SW480 (cell line): ENCODE measurements around the gene FAM24B.
"Not testable (repeated sequence)": the region's sequence is repeated elsewhere in the genome, so short reads cannot be mapped to it uniquely, and the experiment has no call there.

Experiments used
- DNase-seq: peaks from one replicate; pipeline ENCODE4 v3.0.0-alpha.2; 2016; ENCODE audit warnings: low spot score

The FAM24B gene

DNA sequence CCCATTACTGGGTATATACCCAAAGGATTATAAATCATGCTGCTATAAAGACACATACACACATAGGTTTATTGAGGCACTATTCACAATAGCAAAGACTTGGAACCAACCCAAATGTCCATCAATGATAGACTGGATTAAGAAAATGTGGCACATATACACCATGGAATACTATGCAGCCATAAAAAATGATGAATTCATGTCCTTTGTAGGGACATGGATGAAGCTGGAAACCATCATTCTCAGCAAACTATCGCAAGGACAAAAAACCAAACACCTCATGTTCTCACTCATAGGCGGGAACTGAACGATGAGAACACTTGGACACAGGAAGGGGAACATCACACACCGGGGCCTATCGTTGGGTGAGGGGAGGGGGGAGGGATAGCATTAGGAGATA lies 21.3 kb downstream of the FAM24B start:
- DNase-seq = not testable (repeated sequence)

DNA sequence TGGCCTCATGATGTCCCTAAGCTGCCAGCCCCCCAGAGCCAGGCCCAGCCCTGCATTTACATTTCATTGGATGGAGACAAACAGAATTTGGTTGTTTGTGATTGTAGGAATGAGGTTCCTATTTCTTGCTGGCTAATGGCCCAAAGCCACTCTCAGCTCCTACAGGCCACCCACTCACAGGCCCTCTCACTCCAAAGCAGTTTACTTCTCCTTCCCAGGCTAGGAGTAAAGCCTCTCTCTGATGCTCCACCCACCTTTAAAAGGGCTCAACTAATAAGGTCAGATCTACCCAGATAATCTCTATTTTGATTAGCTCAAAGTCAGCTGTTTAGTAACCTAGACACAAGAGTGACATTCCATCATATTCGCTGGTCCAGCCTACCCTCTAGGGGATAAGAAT lies 22.5 kb downstream of the FAM24B start:
- no peak for DNase-seq

GRCh38 chr10:122855745-122856144 lies 23.6 kb downstream of the FAM24B start:
- DNase-seq = no peak

DNA sequence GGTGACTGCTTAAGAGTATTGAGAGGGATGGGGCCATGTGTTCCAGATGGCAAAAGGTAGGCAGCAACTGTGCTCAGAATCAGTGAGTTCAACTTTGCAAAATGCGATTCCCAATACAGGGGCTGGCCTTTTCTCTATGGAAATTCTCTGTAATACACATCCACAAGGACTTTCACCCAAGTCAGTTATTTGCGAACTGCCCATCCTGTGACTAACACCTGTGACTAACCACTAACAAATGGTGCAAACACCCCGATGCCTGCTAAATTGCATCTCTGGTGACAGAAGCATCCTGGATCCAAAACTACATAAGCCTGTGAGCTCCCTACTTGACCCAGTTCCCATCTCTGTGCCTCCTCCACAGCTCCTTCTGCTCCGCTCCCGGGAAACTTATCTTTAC lies 24.7 kb downstream of the FAM24B start:
- no peak for DNase-seq

DNA sequence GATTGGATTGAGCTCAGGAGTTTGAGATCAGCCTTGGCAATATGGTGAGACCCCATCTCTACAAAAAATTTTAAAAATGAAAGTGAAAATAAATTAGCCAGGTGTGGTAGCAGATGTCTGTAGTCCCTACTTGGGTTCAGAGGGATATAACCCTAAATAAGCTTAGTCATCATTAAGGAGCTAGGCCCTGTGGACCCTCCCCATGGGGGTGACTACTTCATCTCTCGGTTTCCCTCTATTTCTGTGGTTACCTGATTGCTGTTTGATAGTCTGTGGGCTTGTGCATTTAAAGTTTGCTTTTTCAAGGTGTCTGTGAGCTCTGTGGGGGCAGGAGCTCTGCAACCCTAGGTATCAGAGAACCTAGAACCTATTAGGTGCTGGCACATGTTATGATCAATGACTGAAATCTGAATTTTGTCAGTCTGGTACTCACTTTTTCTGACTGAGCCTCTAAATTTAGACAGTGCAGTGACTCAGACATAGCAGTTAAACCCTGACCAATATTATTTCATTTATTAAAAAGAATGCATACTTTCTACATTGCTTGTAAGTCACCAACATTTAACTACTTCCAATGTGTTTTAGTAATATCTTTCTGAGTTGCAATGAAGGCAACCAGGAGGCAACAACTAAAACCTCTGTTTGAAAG lies 25.6 kb downstream of the FAM24B start:
- DNase-seq = no peak

DNA sequence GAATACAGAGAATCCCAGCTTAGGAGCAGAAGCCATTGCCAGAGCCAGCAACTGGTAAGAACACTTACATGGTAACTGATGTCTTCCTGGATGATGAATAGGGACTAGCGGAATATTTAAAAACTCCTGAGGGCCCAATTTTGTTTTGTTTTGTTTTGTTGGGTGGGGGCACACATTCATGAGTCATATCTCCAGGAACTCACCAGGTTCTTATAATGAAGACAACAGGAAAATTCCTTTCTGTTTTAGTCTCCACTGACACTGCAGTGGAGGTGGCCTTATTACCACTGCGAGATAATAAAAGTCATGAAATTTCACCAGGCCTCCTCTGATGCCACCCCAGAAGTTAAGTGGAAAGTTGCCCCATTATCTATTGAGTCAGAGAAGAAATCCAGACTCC lies 27.1 kb downstream of the FAM24B start:
- no peak for DNase-seq

DNA sequence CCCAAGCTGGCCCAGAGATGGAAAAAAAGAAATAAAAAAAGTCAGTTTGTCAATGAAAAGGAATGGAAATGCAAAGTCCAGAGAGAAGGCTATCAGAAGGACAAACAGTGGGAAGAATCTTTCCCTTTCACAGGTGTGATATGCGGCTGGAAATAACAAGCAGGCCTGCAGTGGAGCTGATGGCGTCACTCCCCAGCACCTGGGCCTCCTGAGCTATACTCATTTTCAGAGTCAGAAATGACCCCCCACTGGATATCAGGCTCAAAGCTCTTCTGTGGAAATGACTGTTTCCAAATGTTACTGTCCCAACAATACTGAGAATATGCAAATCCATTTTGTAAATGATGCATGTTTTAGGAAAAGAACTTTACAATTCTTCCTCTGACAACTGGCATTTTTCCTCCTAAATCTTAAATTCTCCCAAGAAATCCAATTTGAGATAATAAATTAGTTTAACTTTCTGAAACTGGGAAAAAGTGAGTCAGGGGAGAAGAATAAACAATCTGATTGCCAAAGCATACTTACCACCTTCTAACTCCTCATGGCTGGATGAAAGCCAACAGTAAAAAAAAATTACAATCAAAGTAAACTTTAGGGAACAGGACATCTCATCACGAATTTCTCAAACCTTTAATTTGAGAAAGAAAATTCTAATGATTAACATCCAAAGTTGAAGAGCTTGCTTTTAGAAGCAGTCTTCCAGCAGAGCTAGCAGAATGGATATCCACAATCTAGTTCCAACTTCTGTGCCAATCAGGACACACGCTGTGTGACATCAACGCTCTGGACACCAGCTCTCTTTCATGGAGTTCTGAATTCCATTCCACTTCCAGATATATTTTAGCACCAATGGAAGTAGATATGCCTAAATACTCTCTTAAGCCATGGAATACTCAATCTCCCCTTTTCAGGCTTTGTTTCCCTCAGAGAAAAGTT lies 28.4 kb downstream of the FAM24B start:
- no peak for DNase-seq

GRCh38 chr10:122849900-122850605 lies 29.3 kb downstream of the FAM24B start:
- no peak for DNase-seq

DNA sequence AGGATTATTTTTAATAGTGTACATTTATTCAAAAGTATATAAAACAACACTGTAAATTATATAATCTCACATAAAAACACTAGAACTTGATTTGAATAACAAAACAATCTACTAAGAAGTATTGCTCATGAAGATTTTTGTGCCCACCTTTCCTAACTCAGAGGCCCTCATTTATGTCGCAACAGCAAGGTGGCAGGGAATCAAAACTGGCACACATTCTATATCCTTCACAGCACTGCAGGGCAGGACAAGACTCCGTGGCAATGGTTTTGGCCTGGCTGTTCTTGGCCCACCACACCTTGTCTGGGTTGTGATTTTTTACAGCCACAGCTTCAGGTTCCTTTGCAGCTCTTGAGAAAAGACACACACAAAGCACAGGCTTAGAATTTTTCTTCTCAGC lies 30.3 kb downstream of the FAM24B start:
- no peak for DNase-seq

- peak; percentile 31 for DNase-seq
Observed at GRCh38 chr10:122847782-122848604, 31.4 kb downstream of the FAM24B start.

DNA sequence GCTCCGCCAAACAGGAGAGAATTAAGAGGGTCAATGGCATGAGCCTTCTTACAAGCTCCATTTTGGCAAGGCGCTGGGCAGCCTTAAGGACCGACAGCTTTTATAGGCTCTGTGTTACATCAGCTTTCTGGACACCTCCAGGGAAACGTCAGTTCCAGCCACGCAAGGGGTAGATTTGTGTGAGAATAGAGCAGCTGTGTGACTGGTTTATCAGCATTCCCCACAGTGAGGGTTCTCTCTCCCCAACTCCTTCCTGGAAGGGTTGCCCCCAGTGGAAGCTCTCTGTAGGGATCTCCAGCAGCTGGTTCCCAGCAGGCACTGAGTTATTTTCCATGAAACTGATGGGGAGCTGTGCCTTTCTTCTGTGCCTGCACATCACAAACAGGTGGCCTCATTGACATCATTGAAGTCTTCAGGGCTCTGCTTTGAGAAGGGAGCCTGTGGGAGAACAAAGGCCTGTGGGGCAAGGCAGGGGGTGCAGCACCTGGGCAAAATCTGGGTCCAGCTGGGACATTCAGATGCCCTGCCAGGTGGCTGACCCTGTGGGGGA lies 33.5 kb downstream of the FAM24B start, which contains the start of gene CUZD1:
Gene CUZD1, minus strand, starts transcription at position 75 of the 550 bp plus-strand sequence. Its CDS starts 14 bp downstream, at position 61.
- DNase-seq = no peak

DNA sequence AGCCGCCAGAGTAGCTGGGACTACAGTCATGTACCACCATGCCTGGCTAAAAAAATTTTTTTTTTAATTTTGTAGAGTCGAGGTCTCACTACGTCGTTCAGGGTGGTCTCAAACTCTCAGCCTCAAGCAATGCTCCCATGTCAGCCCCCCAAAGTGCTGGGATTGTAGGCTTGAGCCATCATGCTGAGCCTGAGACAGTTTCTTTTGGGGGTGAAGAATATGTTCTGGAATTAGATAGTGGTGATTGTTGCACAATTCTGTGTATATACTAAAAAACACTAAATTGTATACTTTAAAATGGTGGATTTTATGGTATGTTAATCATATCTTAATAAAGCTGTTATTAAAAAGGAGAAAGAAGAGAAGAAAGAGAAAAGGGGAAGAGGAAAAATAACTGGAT lies 35.2 kb downstream of the FAM24B start:
- DNase-seq = no peak

- no peak for DNase-seq
Observed at GRCh38 chr10:122841569-122841968, 37.8 kb downstream of the FAM24B start.

GRCh38 chr10:122839505-122839904 lies 39.9 kb downstream of the FAM24B start:
- DNase-seq = no peak

DNA sequence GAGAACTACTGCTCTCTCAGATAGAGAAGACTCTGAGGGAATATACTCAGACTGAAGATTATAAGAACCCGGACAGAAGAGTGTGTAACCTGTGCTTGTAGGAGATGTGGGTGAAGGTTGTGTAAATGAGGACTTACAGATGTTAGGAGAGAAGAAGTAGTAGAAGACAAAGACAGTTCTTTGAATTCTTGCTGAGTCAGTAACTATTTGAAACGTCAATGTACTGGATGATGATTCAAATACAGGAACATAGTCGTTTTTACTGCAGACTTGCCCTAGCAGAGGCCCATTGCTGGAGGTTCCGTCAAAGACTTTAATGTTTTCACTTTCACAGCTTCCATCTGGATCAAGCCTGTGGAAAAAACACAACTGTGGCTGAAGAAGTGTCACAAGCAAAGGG lies 40.5 kb downstream of the FAM24B start:
- no peak for DNase-seq

GRCh38 chr10:122835908-122836307 lies 43.5 kb downstream of the FAM24B start:
- no peak for DNase-seq

- DNase-seq = no peak
Observed at GRCh38 chr10:122830965-122831353, 48.4 kb downstream of the FAM24B start.

DNA sequence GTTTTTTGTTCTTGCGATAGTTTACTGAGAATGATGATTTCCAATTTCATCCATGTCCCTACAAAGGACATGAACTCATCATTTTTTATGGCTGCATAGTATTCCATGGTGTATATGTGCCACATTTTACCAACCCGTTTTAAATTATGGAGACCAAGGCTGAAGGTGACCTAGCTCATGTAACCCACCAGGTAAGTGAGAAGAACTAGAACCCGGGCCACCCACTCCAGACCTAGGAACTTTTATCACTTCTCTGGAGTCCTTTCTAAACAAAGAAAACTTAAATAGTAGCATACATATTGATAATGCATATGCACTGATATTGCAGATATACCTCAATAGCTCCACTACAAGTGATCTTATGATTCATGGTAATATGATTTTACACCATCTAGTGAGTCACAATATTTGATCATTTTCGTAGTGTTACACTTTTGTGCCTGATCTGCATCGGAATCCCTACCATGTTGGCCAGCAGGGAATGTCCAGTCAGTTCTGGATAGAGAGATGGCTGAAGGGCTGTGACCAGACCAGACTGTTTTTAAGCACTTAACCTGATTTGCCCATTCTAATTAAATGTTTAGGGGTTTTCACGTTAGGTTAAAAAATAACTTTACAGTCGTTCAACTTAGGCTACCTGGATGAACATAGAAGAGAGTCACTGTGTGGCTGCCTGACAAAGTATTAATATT lies 49.0 kb downstream of the FAM24B start:
- DNase-seq = no peak

DNA sequence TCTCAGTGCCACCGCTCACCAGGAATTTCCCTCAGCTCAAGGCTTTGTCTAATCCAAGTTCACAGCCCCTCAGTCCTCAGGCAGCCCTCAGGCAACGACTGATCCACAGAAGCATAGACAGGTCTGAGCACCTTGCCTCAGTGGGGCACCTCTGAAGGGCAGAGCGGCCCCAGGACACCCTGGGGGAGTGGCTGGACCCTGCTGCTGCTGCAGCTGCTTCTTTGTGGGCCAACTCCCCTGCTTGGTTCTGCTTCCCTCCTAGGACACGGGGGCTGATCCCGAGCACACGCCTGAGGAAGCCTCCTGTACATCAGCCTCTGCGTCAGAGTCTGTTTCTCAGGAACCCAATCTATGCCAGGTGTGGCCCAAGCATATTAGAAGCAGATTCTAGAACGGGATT lies 49.9 kb downstream of the FAM24B start:
- no peak for DNase-seq

DNA sequence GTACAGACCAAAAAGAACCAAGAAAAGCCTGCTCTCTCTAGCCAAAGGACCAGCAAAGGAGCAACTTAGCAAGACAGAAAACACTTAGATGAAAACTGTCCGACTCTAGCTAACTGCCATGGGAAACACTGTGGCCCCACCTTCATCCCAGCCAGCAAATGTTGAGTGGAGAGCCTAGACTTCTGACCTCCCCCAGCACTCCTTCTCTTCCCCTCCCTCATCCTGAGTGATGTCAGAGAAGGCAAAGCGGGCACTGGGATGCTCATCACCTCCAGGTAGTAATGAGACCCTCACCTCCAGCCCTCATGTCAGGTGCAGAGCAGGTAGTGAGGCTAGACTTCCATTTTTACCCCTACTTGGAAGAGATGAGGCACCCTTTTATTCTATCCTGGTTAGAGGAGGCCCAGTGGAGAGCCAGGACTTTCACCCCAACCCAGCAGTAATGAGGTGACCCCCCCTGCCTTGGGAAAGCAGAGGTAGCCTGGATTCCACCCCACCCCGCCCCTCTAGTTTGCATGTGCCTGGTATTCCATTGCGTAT lies 50.6 kb downstream of the FAM24B start:
- DNase-seq = no peak

- DNase-seq = no peak
Observed at GRCh38 chr10:122827302-122827701, 52.1 kb downstream of the FAM24B start.
